Suprapubic skin (tissue), 4 donors: Measurements from ENCODE around the gene EPHA8. TPM values are rescaled to one million over a fixed set of nuclear protein-coding genes. Genes with fewer than 3 reads are reported as not detected.

Source experiments
- DNase-seq, 2 donors: peaks; one replicate each; pipeline ENCODE4 v3.0.0-alpha.2; 2019; ENCODE audit warnings: low spot score in 2 of 2
- H3K27ac ChIP-seq: fragments of 200-600 bp; sonication (generic); one replicate; pipeline ENCODE4 v1.5.1; 2019
- H3K27me3 ChIP-seq: fragments of 200-600 bp; sonication (generic); one replicate; pipeline ENCODE4 v1.5.1; 2019
- H3K36me3 ChIP-seq: fragments of 200-600 bp; sonication (generic); one replicate; pipeline ENCODE4 v1.5.1; 2019
- H3K4me1 ChIP-seq: fragments of 200-600 bp; sonication (generic); one replicate; pipeline ENCODE4 v1.5.1; 2019
- H3K4me3 ChIP-seq: fragments of 200-600 bp; sonication (generic); one replicate; pipeline ENCODE4 v1.5.1; 2019; ENCODE audit warnings: mild to moderate bottlenecking
- H3K9me3 ChIP-seq: fragments of 200-600 bp; sonication (generic); one replicate; pipeline ENCODE4 v1.5.1; 2019
- CTCF ChIP-seq, 2 donors: fragments of 200-600 bp in 1 of 2; fragments of 450-650 bp in 1 of 2; sonication (generic) in 1 of 2; IDR thresholded peaks; one replicate each; pipeline ENCODE4 v1.5.1; 2016 to 2019; ENCODE audit warnings: antibody characterized with exemption in 2 of 2, mild to moderate bottlenecking in 1 of 2, moderate library complexity in 1 of 2
- EP300 ChIP-seq: sonication (generic); formaldehyde crosslinking; IDR thresholded peaks from one replicate; pipeline ENCODE4 v1.6.1; 2017; ENCODE audit warnings: antibody characterized with exemption
- POLR2A ChIP-seq, 2 donors: fragments of 450-650 bp; IDR thresholded peaks; one replicate each; pipeline ENCODE4 v1.6.1; 2017; ENCODE audit warnings: antibody characterized with exemption in 2 of 2, mild to moderate bottlenecking in 2 of 2, moderate library complexity in 2 of 2
- POLR2AphosphoS5 ChIP-seq, 3 donors: sonication (generic); formaldehyde crosslinking; IDR thresholded peaks; one replicate each; pipeline ENCODE4 v1.6.1; 2017; ENCODE audit warnings: antibody characterized with exemption in 3 of 3
- WGBS: methylation state at CpG from one replicate; pipeline ENCODE4 v1.1.5; 2018; 5-methylcytosine and 5-hydroxymethylcytosine counted together
- total RNA-seq, 4 donors: library from RNA; depleted of rRNA; stranded (reverse); fragments of >200 nt; gene quantifications; one replicate each; pipeline ENCODE4 v1.1.0, GENCODE V29; 2016

The EPHA8 gene
- total RNA-seq, 4 donors from 2014 or later: 0.34 to 0.64 TPM; not detected in 2

DNA sequence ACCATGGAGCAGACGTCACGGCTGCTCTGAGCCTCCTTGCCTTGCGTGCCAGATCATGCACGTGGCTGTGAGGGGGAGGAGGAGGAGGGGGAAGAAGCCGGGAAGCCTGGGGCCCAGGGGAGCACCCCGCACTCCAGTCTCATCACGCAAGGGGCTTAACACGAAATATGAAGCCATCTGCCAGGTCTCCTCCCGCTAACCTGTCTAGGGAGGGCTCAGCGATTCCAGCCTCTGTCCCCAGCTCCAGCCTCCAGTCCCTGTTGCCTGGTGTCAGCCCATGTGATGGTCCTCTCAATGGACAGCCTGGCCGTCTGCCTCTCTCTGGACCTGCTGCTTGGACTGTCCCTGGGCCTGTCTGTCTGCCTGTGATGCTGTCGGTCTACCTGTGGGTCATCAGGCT is 50.7 kb downstream of the EPHA8 start:
- Histone ChIP-seq H3K9me3 (no peaks in the 10 kb centered on the region), H3K4me1 (no peaks in the 10 kb centered on the region), H3K27ac (no peak overlapping the region), H3K27me3 (peaks cover 94% of the 10 kb centered on the region), H3K4me3 (no peak overlapping the region), H3K36me3 (no peaks in the 10 kb centered on the region)
- TF ChIP-seq EP300 (no peak), POLR2A (IDR thresholded peaks at IDR 0.05) (no peak), CTCF (IDR thresholded peaks at IDR 0.05) (no peak), POLR2AphosphoS5 (IDR thresholded peaks at IDR 0.05) (no peak)
- no peak for DNase-seq
- 71% methylated on average over 5 of the region's 12 CpGs for WGBS

- Histone ChIP-seq H3K4me3 (no peak overlapping the region), H3K4me1 (no peaks in the 10 kb centered on the region), H3K27ac (no peak overlapping the region), H3K9me3 (no peaks in the 10 kb centered on the region), H3K27me3 (peaks cover 96% of the 10 kb centered on the region), H3K36me3 (no peaks in the 10 kb centered on the region)
- WGBS: 83% methylated on average over 2 of the region's 2 CpGs
- TF ChIP-seq POLR2A (IDR thresholded peaks at IDR 0.05) (no peak), EP300 (no peak), CTCF (IDR thresholded peaks at IDR 0.05) (no peak), POLR2AphosphoS5 (IDR thresholded peaks at IDR 0.05) (no peak)
- no peak for DNase-seq
Measured at GRCh38 chr1:22615886-22616285, 52.6 kb downstream of the EPHA8 start.

GRCh38 chr1:22616571-22616970 is 53.3 kb downstream of the EPHA8 start:
- Histone ChIP-seq H3K27ac (no peak overlapping the region), H3K27me3 (peaks cover 96% of the 10 kb centered on the region), H3K36me3 (no peaks in the 10 kb centered on the region), H3K4me1 (no peaks in the 10 kb centered on the region), H3K4me3 (no peak overlapping the region), H3K9me3 (no peaks in the 10 kb centered on the region)
- no peak for TF ChIP-seq CTCF (IDR thresholded peaks at IDR 0.05)
- no peak for TF ChIP-seq POLR2AphosphoS5 (IDR thresholded peaks at IDR 0.05)
- TF ChIP-seq EP300: no peak
- TF ChIP-seq POLR2A (IDR thresholded peaks at IDR 0.05): no peak
- WGBS: 60% methylated on average over 2 of the region's 11 CpGs
- DNase-seq: no peak

GRCh38 chr1:22618056-22618455 is 54.8 kb downstream of the EPHA8 start:
- Histone ChIP-seq H3K27me3 (peaks cover 98% of the 10 kb centered on the region), H3K4me3 (no peak overlapping the region), H3K36me3 (no peaks in the 10 kb centered on the region), H3K27ac (no peak overlapping the region), H3K4me1 (no peaks in the 10 kb centered on the region), H3K9me3 (no peaks in the 10 kb centered on the region)
- no peak for TF ChIP-seq EP300
- no peak for TF ChIP-seq POLR2AphosphoS5 (IDR thresholded peaks at IDR 0.05)
- no peak for TF ChIP-seq CTCF (IDR thresholded peaks at IDR 0.05)
- TF ChIP-seq POLR2A (IDR thresholded peaks at IDR 0.05): no peak
- 23% methylated on average over 12 of the region's 16 CpGs for WGBS
- no peak for DNase-seq

DNA sequence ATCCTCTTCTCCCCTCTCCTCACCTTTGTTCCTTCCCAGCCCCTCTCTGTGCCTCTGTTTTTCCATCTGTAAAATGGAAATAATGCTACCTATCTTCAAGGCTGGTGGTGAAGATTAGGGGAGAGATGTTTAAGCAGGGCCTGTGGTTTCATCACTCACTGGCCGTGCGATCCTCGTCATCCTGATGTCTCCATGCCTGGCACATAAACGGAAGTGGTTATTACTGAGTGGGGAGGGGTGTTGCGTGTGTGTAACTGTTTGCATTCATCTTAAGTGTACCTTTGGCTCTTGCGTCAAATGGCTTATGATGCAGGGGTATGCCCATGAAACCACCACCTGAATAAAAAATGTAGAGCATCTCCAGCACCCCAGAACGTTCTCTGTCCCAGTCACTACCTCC is 56.0 kb downstream of the EPHA8 start:
- 74% methylated on average over 7 of the region's 7 CpGs for WGBS
- peaks cover 98% of the 10 kb centered on the region for H3K27me3 ChIP-seq
- no peak for DNase-seq

More for the DNA sequence above, 56.0 kb downstream of the EPHA8 start:
- Histone ChIP-seq H3K36me3 (no peaks in the 10 kb centered on the region), H3K9me3 (no peaks in the 10 kb centered on the region), H3K27ac (no peak overlapping the region), H3K4me1 (no peaks in the 10 kb centered on the region), H3K4me3 (no peak overlapping the region)
- TF ChIP-seq POLR2AphosphoS5 (IDR thresholded peaks at IDR 0.05) (no peak), EP300 (no peak), POLR2A (IDR thresholded peaks at IDR 0.05) (no peak), CTCF (IDR thresholded peaks at IDR 0.05) (no peak)
